ENCODE measurements around the gene NYAP1.
A peak's percentile ranks its signal among the peaks of the same experiment; 100 is the strongest.
"Not testable (repeated sequence)": the region's sequence is repeated elsewhere in the genome, so short reads cannot be mapped to it uniquely, and the experiment has no call there.

The NYAP1 gene

DNA sequence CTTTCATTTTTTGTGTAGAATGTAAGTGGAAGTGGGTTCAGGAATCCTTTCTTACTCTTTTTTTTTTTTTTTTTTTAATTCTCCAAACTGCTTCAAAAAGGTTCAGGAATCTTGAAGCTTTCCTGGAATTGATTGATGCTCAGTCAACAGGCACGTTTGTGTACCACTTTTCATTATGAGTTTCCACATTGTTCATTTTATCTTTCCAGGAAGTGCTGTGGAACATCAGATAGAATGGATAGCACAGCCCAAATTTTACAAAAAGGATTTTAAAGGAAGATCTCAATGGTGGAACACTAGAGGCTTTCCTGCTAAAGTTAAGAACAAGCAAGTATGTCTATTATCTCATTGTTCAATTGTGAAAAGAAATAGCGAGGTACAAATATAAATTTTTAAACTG, 45.6 kb upstream of the NYAP1 start:
- Mint-ChIP-seq H3K36me3 (ENCODE audit: low read depth) (peaks cover 21% of the 10 kb centered on the region), H3K27ac (peak overlapping the region; percentile 40 to 70 (median 49)), H3K4me3 (peak overlapping the region; percentile 28 to 62 (median 28)), H3K9me3 (no peaks in the 10 kb centered on the region), H3K27me3 (ENCODE audit: low read depth) (no peaks in the 10 kb centered on the region), H3K4me1 (peaks cover 23% of the 10 kb centered on the region)
- TF ChIP-seq CTCF (IDR thresholded peaks at IDR 0.05; ENCODE audit: unreplicated experiment in 3 of 3): no peak

DNA sequence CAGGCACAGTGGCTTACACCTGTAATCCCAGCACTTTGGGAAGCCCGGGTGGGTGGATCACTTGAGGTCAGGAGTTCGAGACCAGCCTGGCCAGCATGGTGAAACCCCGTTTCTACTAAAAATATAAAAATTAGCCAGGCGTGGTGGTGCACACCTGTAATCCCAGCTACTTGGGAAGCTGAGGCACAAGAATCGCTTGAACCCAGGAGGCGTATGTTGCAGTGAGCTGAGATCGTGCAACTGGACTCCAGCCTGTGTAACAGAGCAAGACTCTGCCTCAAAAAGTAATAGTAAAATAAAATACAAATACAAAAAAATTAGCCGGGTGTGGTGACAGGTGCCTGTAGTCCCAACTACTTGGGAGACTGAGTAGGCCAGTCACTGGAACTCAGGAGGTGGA, 45.0 kb upstream of the NYAP1 start:
- not testable (repeated sequence) for H3K27me3 Mint-ChIP-seq (ENCODE audit: low read depth); H3K9me3 Mint-ChIP-seq; H3K27ac Mint-ChIP-seq; H3K4me3 Mint-ChIP-seq
- H3K36me3 Mint-ChIP-seq (ENCODE audit: low read depth): peaks cover 16% of the 10 kb centered on the region
- H3K4me1 Mint-ChIP-seq: peaks cover 19% of the 10 kb centered on the region

DNA sequence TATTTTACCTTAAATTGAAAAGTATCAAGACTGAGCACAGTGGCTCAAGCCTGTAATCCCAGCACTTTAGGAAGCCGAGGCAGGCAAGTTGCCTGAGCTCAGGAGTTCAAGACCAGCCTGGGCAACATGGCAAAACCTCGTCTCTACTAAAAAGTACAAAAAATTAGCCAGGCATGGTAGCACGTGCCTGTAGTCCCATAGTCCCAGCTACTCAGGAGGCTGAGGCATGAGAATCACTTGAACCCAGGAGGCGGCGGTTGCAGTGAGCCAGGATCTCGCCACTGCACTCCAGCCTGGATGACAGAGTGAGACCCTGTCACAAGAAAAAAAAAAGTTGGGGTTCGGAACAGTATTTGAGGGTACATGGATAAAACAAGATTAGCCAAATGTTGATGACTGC, 44.5 kb upstream of the NYAP1 start:
- peaks cover 16% of the 10 kb centered on the region for H3K4me1 Mint-ChIP-seq
- H3K4me3 Mint-ChIP-seq; H3K27me3 Mint-ChIP-seq (ENCODE audit: low read depth); H3K27ac Mint-ChIP-seq; H3K9me3 Mint-ChIP-seq: not testable (repeated sequence)
- H3K36me3 Mint-ChIP-seq (ENCODE audit: low read depth): peaks cover 11% of the 10 kb centered on the region

GRCh38 chr7:100441641-100442535, 41.8 kb upstream of the NYAP1 start:
- H3K9me3 Mint-ChIP-seq: no peaks in the 10 kb centered on the region
- no peaks in the 10 kb centered on the region for H3K36me3 Mint-ChIP-seq (ENCODE audit: low read depth)
- no peaks in the 10 kb centered on the region for H3K4me1 Mint-ChIP-seq
- no peak overlapping the region for H3K4me3 Mint-ChIP-seq
- no peak overlapping the region for H3K27ac Mint-ChIP-seq
- H3K27me3 Mint-ChIP-seq (ENCODE audit: low read depth): no peaks in the 10 kb centered on the region
- no peak for TF ChIP-seq CTCF (IDR thresholded peaks at IDR 0.05; ENCODE audit: unreplicated experiment in 3 of 3)

DNA sequence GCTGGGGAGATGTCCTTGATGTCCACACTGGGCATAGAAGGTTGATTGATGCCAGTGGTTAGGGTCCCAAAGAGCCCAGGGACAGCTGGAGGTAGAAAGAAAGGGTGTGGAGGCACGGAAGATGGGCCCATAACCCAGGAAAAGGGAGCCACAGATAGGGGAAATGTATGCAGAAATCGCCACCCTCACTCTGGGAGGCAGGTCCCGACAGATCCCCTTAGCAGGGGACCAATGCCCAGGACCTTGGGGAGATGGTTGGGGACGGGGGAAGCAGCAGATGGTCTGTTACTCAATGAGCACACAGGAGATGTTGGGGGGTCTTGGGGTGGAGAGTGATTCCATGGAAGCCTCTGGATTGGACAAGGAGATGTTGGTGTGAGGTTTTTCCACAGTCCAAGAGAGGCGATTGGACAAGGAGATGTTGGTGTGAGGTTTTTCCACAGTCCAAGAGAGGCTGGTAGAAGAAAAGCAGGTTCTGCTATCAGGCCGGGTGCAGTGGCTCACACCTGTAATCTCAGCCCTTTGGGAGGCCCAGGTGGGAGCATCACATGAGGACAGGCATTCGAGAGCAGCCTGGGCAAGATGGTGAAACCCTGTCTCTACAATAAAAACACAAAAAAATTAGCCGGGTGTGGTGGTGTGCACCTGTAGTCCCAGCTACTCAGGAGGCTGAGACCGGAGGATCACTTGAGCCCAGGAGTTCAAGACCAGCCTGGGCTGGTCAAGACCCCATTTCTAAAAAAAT, 40.5 kb upstream of the NYAP1 start:
- no peaks in the 10 kb centered on the region for H3K27me3 Mint-ChIP-seq (ENCODE audit: low read depth)
- no peaks in the 10 kb centered on the region for H3K9me3 Mint-ChIP-seq
- H3K4me1 Mint-ChIP-seq: no peaks in the 10 kb centered on the region
- H3K27ac Mint-ChIP-seq: no peak overlapping the region
- no peak for TF ChIP-seq CTCF (IDR thresholded peaks at IDR 0.05; ENCODE audit: unreplicated experiment in 3 of 3)
- H3K4me3 Mint-ChIP-seq: no peak overlapping the region
- no peaks in the 10 kb centered on the region for H3K36me3 Mint-ChIP-seq (ENCODE audit: low read depth)

DNA sequence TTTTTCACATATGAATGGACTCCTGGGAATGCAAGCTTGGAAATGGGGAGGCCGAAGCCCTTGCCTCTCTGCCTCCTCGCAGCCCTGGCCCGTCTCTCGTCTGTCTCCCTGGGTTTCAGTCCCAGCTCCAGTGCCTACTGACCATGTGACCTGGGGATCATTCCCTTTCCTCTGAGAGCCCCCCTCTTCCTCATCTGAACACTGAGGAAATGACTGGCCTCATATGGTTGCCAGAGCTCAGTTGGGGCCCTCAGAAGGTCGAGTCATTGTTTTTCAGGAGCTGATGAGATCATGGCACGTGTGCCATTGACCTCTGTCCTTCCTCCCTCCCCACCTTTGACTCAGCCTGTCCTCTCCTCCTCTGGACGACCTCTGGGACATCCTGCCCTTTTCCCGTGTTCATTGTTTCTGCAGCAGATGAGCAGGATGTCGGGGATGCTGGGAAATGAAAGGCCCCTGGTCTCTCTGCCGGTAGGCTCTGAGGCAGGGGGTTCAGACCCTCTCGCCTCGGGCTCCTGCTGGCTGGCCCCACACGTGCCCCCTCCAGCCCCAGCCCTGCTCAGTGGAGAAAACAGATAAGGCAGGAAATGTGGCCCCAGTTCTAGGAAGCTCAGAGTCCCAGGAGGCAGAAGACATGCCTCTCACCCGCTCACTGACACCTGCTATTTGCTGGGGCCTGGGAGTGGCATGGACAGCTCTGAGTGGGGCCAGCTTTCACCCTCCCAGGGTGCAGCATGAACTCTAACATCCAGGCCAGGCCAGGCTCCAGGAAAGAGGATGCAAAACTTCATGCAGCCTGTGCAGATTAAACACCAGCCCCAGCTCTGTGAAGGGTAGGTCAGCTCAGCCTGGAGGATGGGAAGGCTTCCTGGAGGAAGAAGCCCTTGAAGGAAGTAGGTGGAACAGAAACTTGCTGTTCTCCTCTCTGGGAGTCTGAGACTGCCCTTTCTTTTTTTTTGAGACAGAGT, 39.1 kb upstream of the NYAP1 start:
- no peak for TF ChIP-seq CTCF (IDR thresholded peaks at IDR 0.05; ENCODE audit: unreplicated experiment in 3 of 3)
- Mint-ChIP-seq H3K4me3 (no peak overlapping the region), H3K4me1 (no peaks in the 10 kb centered on the region), H3K36me3 (ENCODE audit: low read depth) (no peaks in the 10 kb centered on the region), H3K27me3 (ENCODE audit: low read depth) (no peaks in the 10 kb centered on the region), H3K9me3 (no peaks in the 10 kb centered on the region), H3K27ac (peak overlapping the region in 2 of 3 experiments; percentile 59 to 83)
